HCT116 (cell line): ENCODE measurements around the gene SORL1-AS1.

Experiments used
- CBX3 ChIP-seq: IDR thresholded peaks from 2 replicates; pipeline ENCODE4 v1.6.1; 2012; ENCODE audit warnings: low read depth
- CEBPB ChIP-seq: IDR thresholded peaks from 2 replicates; pipeline ENCODE4 v1.6.1; 2012; ENCODE audit warnings: low read depth
- ELF1 ChIP-seq: IDR thresholded peaks from 2 replicates; pipeline ENCODE4 v1.6.1; 2012; ENCODE audit warnings: low read depth, borderline replicate concordance
- EZH2 ChIP-seq: fragments of 200-600 bp; sonication (generic); IDR thresholded peaks from 2 replicates; pipeline ENCODE4 v1.6.1; 2017; ENCODE audit warnings: antibody characterized with exemption, mixed run types
- FOSL1 ChIP-seq: IDR thresholded peaks from 2 replicates; pipeline ENCODE4 v1.6.1; 2012; ENCODE audit warnings: low read depth
- JUND ChIP-seq: IDR thresholded peaks from 2 replicates; pipeline ENCODE4 v1.6.1; 2012
- POLR2A ChIP-seq: IDR thresholded peaks from 2 replicates; pipeline ENCODE4 v1.7.0; 2011; ENCODE audit warnings: borderline replicate concordance; ENCODE audit not compliant: insufficient read depth, insufficient read length; ENCODE audit errors: extremely low read depth
- POLR2AphosphoS5 ChIP-seq: IDR thresholded peaks from 2 replicates; pipeline ENCODE4 v1.6.1; 2011; ENCODE audit warnings: mild to moderate bottlenecking, low read depth, low read length, moderate library complexity
- RAD21 ChIP-seq: IDR thresholded peaks from 2 replicates; pipeline ENCODE4 v1.6.1; 2012; ENCODE audit warnings: low read depth, mild to moderate bottlenecking
- SIN3A ChIP-seq: IDR thresholded peaks from 2 replicates; pipeline ENCODE4 v1.6.1; 2012; ENCODE audit warnings: low read depth
- ZNF274 ChIP-seq: fragments of 200-500 bp; sonication (Bioruptor generic); IDR thresholded peaks from 2 replicates; pipeline ENCODE4 v1.6.1; 2014; ENCODE audit warnings: mild to moderate bottlenecking, low read depth, low read length, inconsistent platforms
- TF ChIP-seq, protein P1 (sequence below), 3 experiments: fragments of 200-600 bp in 1 of 3; sonication (generic) in 1 of 3; IDR thresholded peaks in 2 of 3; conservative IDR thresholded peaks in 1 of 3; 2 replicates each; pipeline ENCODE4 v1.5.1; 2012 to 2017; ENCODE audit warnings: low read depth in 2 of 3, low read length in 2 of 3, antibody characterized with exemption in 1 of 3, borderline replicate concordance in 1 of 3, control low read depth in 1 of 3, mild to moderate bottlenecking in 1 of 3, mixed read lengths in 1 of 3, mixed run types in 1 of 3, moderate library complexity in 1 of 3; ENCODE audit not compliant: insufficient read depth in 1 of 3
- TF ChIP-seq, protein P2 (sequence below): IDR thresholded peaks from 2 replicates; pipeline ENCODE4 v1.6.1; 2012; ENCODE audit warnings: low read depth

DNA sequence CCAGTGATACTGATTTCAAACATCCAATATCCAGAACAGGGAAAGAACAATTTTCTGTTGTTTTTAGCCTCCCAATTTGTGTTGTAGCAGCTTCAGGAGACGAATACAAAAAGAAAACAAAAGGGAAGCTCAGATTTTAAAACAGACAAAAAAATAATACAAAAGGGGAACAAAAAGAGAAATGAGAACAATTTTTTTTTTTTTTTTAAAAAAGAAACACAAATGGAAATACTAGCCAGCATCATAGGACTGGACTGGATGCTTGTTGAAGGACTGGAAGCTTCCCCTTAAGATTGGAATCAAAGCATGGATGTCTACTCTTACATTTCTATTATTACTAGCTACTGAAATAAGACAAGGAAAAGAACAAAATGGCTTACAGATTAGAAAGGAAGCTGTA is 47.1 kb downstream of the SORL1-AS1 start:
- TF ChIP-seq, protein P1, sequence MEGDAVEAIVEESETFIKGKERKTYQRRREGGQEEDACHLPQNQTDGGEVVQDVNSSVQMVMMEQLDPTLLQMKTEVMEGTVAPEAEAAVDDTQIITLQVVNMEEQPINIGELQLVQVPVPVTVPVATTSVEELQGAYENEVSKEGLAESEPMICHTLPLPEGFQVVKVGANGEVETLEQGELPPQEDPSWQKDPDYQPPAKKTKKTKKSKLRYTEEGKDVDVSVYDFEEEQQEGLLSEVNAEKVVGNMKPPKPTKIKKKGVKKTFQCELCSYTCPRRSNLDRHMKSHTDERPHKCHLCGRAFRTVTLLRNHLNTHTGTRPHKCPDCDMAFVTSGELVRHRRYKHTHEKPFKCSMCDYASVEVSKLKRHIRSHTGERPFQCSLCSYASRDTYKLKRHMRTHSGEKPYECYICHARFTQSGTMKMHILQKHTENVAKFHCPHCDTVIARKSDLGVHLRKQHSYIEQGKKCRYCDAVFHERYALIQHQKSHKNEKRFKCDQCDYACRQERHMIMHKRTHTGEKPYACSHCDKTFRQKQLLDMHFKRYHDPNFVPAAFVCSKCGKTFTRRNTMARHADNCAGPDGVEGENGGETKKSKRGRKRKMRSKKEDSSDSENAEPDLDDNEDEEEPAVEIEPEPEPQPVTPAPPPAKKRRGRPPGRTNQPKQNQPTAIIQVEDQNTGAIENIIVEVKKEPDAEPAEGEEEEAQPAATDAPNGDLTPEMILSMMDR (IDR thresholded peaks at IDR 0.05 in 2 of 3, conservative IDR thresholded peaks at IDR 0.05 in 1 of 3; ENCODE audit: borderline replicate concordance in 1 of 3, insufficient read depth in 1 of 3, low read depth in 2 of 3, low read length in 2 of 3) = no peak
- no peak for TF ChIP-seq POLR2AphosphoS5
- TF ChIP-seq POLR2A = no peak
- TF ChIP-seq, protein P2, sequence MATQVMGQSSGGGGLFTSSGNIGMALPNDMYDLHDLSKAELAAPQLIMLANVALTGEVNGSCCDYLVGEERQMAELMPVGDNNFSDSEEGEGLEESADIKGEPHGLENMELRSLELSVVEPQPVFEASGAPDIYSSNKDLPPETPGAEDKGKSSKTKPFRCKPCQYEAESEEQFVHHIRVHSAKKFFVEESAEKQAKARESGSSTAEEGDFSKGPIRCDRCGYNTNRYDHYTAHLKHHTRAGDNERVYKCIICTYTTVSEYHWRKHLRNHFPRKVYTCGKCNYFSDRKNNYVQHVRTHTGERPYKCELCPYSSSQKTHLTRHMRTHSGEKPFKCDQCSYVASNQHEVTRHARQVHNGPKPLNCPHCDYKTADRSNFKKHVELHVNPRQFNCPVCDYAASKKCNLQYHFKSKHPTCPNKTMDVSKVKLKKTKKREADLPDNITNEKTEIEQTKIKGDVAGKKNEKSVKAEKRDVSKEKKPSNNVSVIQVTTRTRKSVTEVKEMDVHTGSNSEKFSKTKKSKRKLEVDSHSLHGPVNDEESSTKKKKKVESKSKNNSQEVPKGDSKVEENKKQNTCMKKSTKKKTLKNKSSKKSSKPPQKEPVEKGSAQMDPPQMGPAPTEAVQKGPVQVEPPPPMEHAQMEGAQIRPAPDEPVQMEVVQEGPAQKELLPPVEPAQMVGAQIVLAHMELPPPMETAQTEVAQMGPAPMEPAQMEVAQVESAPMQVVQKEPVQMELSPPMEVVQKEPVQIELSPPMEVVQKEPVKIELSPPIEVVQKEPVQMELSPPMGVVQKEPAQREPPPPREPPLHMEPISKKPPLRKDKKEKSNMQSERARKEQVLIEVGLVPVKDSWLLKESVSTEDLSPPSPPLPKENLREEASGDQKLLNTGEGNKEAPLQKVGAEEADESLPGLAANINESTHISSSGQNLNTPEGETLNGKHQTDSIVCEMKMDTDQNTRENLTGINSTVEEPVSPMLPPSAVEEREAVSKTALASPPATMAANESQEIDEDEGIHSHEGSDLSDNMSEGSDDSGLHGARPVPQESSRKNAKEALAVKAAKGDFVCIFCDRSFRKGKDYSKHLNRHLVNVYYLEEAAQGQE = no peak
- no peak for TF ChIP-seq ZNF274
- TF ChIP-seq EZH2 = no peak
- TF ChIP-seq CBX3 = no peak
- TF ChIP-seq SIN3A = no peak
- TF ChIP-seq FOSL1 = no peak
- TF ChIP-seq CEBPB = no peak
- no peak for TF ChIP-seq RAD21
- no peak for TF ChIP-seq ELF1
- no peak for TF ChIP-seq JUND
